ENCODE results near the gene ZNF584. TPM values are rescaled to one million over a fixed set of nuclear protein-coding genes. Genes with fewer than 3 reads are reported as not detected.

Gene ZNF584
- total RNA-seq, 1 donor = 25.7 TPM

DNA sequence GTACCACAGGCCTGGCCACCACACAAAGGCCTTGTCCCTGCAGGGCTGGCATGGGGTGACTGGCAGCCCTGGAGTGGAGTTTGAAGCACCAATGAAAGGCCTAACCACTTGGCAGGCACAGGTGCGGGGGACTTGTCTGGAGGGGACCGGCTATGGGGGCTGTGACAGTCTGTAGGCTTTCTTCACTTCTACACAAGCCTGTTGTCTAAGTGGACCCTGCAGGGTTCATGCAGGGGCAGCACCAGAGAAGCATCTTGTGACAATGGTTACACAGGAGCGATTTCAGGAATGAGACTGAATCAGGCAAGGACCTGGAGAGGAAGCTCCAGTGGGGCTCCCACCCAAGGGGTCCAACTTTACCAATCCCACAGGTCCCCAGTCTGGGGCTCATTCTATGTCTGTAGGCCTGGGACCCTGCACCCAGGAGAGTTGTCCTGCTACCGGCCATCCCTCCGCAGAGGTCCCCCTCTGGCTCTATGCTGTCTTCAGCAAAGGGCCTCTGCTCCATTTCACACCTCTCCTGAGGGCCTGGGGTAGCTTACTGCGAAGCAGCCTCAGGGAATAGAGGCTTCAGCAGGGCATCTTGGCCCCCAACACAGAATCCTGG, 25.3 kb upstream of the ZNF584 start:
- peaks cover 2% of the 10 kb centered on the region for H3K36me3 ChIP-seq (ENCODE audit: insufficient read depth, low read length)
- TF ChIP-seq, protein P1, sequence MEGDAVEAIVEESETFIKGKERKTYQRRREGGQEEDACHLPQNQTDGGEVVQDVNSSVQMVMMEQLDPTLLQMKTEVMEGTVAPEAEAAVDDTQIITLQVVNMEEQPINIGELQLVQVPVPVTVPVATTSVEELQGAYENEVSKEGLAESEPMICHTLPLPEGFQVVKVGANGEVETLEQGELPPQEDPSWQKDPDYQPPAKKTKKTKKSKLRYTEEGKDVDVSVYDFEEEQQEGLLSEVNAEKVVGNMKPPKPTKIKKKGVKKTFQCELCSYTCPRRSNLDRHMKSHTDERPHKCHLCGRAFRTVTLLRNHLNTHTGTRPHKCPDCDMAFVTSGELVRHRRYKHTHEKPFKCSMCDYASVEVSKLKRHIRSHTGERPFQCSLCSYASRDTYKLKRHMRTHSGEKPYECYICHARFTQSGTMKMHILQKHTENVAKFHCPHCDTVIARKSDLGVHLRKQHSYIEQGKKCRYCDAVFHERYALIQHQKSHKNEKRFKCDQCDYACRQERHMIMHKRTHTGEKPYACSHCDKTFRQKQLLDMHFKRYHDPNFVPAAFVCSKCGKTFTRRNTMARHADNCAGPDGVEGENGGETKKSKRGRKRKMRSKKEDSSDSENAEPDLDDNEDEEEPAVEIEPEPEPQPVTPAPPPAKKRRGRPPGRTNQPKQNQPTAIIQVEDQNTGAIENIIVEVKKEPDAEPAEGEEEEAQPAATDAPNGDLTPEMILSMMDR (IDR thresholded peaks at IDR 0.05; ENCODE audit: extremely low read depth, low read depth, low read length) = no peak

DNA sequence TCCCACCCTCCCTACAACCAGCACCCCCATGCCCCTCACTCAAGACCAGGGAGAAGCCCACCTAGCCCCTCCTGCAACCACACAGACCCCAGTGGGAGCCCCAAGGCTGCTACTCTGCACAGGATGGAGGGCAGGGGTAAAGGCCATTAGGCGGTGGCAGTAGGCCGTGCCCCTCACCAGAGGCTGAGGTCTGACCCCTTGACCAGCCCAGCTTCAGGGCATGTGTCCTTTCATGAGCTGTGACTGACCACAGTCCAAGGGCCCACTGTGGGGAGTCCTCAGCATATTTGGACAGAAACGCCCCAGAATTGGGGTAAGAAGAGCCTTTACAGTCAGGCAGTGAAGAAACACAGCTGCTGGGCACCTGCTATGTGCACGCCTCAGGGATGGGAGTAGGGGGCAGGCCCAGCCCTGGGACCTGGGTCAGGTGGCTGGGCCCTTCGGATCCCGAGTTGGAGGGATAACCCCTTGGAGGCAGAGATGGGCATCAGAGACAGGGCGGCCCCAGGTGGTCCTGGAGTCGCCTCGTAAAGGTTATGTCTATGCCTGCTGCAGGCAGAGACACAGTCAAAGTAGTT, 23.0 kb upstream of the ZNF584 start:
- TF ChIP-seq, protein P1 (IDR thresholded peaks at IDR 0.05; ENCODE audit: extremely low read depth, low read depth, low read length) = no peak
- H3K27ac ChIP-seq (ENCODE audit: low read depth, low read length) = peak overlapping the region; percentile 95
- no peaks in the 10 kb centered on the region for H3K27me3 ChIP-seq (ENCODE audit: insufficient read depth, low read length)
- peak overlapping the region; percentile 85 for H2AFZ ChIP-seq (ENCODE audit: low read length)
- H3K4me2 ChIP-seq (ENCODE audit: insufficient read depth, low read length) = peak overlapping the region; percentile 100
- peak; percentile 25 for DNase-seq (ENCODE audit: insufficient read length, low spot score, missing footprints)
- H4K20me1 ChIP-seq (ENCODE audit: insufficient read depth, low read length) = peaks cover 19% of the 10 kb centered on the region
- no peaks in the 10 kb centered on the region for H3K9me3 ChIP-seq (ENCODE audit: low read depth, low read length)
- peaks cover 18% of the 10 kb centered on the region for H3K36me3 ChIP-seq (ENCODE audit: insufficient read depth, low read length)
- H3K4me3 ChIP-seq (ENCODE audit: insufficient read depth, low read length) = peak overlapping the region; percentile 99
- H3K79me2 ChIP-seq (ENCODE audit: insufficient read depth, low read length) = peaks cover 59% of the 10 kb centered on the region
- peaks cover 27% of the 10 kb centered on the region for H3K4me1 ChIP-seq (ENCODE audit: insufficient read depth, low read length)

More for the DNA sequence above, 25.3 kb upstream of the ZNF584 start:
- peaks cover 8% of the 10 kb centered on the region for H4K20me1 ChIP-seq (ENCODE audit: insufficient read depth, low read length)
- no peaks in the 10 kb centered on the region for H3K9me3 ChIP-seq (ENCODE audit: low read depth, low read length)
- no peak overlapping the region for H3K4me3 ChIP-seq (ENCODE audit: insufficient read depth, low read length)
- peaks cover 30% of the 10 kb centered on the region for H3K4me1 ChIP-seq (ENCODE audit: insufficient read depth, low read length)
- peak; percentile 10 for DNase-seq (ENCODE audit: insufficient read length, low spot score, missing footprints)
- H3K79me2 ChIP-seq (ENCODE audit: insufficient read depth, low read length) = peaks cover 49% of the 10 kb centered on the region
- H3K4me2 ChIP-seq (ENCODE audit: insufficient read depth, low read length) = no peak overlapping the region
- H3K27ac ChIP-seq (ENCODE audit: low read depth, low read length) = no peak overlapping the region
- no peak overlapping the region for H2AFZ ChIP-seq (ENCODE audit: low read length)
- H3K27me3 ChIP-seq (ENCODE audit: insufficient read depth, low read length) = no peaks in the 10 kb centered on the region

DNA sequence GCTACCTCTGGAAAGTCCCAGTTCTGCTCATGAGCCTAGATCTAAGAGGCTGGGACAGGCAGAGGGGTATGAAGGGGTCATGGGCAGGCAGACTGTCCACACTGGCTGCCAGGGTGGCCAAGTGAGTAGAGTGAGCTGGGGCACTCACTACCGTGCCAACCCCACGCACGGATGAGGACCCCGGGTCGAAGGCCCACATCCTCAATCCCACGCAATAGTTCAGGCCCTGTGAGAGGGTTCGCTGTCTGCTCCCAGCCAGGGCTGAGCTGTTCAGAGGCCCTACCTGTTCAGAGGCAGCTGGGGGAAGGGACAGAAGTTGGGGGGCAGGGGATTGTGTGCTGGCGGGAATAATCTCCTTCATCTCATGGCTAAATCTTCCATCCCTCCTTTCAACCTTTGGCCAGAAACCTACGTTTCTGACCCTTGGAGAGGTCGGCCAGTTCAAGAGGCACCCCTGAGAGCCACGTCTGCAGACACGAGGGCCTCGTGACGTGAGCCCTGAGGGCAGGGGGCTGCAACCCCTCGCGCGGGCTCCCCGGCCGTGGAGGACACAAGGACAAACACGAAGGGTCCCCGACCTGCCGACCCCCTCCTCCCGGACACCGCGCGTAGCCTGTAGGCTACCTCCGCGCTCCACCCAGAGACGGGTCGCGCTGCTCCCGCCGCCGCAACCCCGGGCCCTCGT, 22.4 kb upstream of the ZNF584 start:
- H3K27me3 ChIP-seq (ENCODE audit: insufficient read depth, low read length) = no peaks in the 10 kb centered on the region
- H3K27ac ChIP-seq (ENCODE audit: low read depth, low read length) = peak overlapping the region; percentile 95
- H3K36me3 ChIP-seq (ENCODE audit: insufficient read depth, low read length) = peaks cover 24% of the 10 kb centered on the region
- no peaks in the 10 kb centered on the region for H3K9me3 ChIP-seq (ENCODE audit: low read depth, low read length)
- H3K4me1 ChIP-seq (ENCODE audit: insufficient read depth, low read length) = peaks cover 26% of the 10 kb centered on the region
- DNase-seq (ENCODE audit: insufficient read length, low spot score, missing footprints) = peak; percentile 71
- peak overlapping the region; percentile 99 for H3K4me3 ChIP-seq (ENCODE audit: insufficient read depth, low read length)
- TF ChIP-seq, protein P1 (IDR thresholded peaks at IDR 0.05; ENCODE audit: extremely low read depth, low read depth, low read length) = no peak
- H3K79me2 ChIP-seq (ENCODE audit: insufficient read depth, low read length) = peaks cover 66% of the 10 kb centered on the region
- peaks cover 23% of the 10 kb centered on the region for H4K20me1 ChIP-seq (ENCODE audit: insufficient read depth, low read length)
- peak overlapping the region; percentile 100 for H3K4me2 ChIP-seq (ENCODE audit: insufficient read depth, low read length)
- H2AFZ ChIP-seq (ENCODE audit: low read length) = peak overlapping the region; percentile 85

All from osteoblast (primary cell).